Upper lobe of left lung (tissue), 4 donors: ENCODE data around the gene SNTB2.

ENCODE experiments used
- CTCF ChIP-seq, 6 experiments: fragments of 450-650 bp in 4 of 6; fragments of 200-600 bp in 2 of 6; sonication (generic) in 2 of 6; IDR thresholded peaks; one replicate each; pipeline ENCODE4 v1.5.1; 2016 to 2019; ENCODE audit warnings: antibody characterized with exemption in 6 of 6
- EP300 ChIP-seq, 4 donors: sonication (generic); formaldehyde crosslinking; IDR thresholded peaks; one replicate each; pipeline ENCODE4 v1.5.1; 2017; ENCODE audit warnings: antibody characterized with exemption in 4 of 4, control low read depth in 2 of 4
- POLR2A ChIP-seq, 4 donors: fragments of 450-650 bp; IDR thresholded peaks; one replicate each; pipeline ENCODE4 v1.5.1; 2016 to 2017; ENCODE audit warnings: antibody characterized with exemption in 4 of 4, mild to moderate bottlenecking in 2 of 4
- POLR2AphosphoS5 ChIP-seq, 2 donors: sonication (generic); formaldehyde crosslinking; IDR thresholded peaks; one replicate each; pipeline ENCODE4 v1.5.1; 2017; ENCODE audit warnings: antibody characterized with exemption in 2 of 2

DNA sequence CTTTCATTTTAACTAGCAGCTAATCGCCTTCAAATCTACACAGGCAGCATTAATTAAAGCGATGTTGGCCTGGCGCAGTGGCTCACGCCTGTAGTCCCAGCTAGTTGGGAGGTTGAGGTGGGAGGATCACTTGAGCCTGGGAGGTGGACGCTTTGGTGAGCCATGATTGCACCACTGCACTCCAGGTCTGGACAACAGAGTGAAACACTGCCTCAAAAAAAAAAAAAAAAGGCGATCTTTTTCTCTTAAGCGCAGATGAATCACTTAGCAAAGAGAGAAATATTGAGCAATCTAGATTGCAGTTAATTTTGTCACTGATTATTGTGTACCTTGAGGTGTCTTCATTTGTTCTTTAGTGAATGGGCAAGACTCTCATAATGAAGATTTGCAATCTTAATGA lies 12.4 kb downstream of the SNTB2 start:
- TF ChIP-seq CTCF (IDR thresholded peaks at IDR 0.05) (no peak), EP300 (IDR thresholded peaks at IDR 0.05) (no peak), POLR2A (IDR thresholded peaks at IDR 0.05) (no peak), POLR2AphosphoS5 (IDR thresholded peaks at IDR 0.05) (no peak)
